Stimulated activated naive CD4-positive, alpha-beta T cell (primary cell): Measurements from ENCODE around the gene TMEM42.

Experiments used
- DNase-seq, 6 experiments: peaks; one replicate each; lab custom pipeline; 2025; lab: John Stamatoyannopoulos, UW

Gene TMEM42

GRCh38 chr3:44874308-44874707, 12.6 kb downstream of the TMEM42 start, which contains the start of gene TGM4:
Gene TGM4 (plus strand): TSS chr3:44874608. CDS start chr3:44874679, 71 bp downstream.
- DNase-seq, result no peak

- DNase-seq, result no peak
These were observed 13.9 kb downstream of the TMEM42 start for GRCh38 chr3:44875596-44875995.

DNA sequence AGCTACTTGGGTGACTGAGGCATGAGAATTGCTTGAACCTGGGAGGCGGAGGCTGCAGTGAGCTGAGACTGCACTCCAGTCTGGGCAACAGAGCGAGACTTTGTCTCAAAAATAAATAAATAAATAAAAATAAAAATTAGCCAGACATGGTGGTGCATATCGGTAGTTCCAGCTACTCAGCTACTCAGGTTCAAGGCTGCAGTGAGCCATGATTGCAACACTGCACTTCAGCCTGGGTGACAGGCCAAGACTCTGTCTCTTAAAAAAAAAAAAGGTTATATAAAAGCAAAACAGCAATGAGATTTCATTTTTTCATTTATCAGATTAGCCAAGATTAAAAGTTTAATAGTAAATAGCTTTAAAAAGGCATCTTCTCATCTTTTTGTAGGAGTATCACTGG, 15.6 kb downstream of the TMEM42 start:
- no peak for DNase-seq

GRCh38 chr3:44880284-44880683, 18.6 kb downstream of the TMEM42 start:
- no peak for DNase-seq

DNA sequence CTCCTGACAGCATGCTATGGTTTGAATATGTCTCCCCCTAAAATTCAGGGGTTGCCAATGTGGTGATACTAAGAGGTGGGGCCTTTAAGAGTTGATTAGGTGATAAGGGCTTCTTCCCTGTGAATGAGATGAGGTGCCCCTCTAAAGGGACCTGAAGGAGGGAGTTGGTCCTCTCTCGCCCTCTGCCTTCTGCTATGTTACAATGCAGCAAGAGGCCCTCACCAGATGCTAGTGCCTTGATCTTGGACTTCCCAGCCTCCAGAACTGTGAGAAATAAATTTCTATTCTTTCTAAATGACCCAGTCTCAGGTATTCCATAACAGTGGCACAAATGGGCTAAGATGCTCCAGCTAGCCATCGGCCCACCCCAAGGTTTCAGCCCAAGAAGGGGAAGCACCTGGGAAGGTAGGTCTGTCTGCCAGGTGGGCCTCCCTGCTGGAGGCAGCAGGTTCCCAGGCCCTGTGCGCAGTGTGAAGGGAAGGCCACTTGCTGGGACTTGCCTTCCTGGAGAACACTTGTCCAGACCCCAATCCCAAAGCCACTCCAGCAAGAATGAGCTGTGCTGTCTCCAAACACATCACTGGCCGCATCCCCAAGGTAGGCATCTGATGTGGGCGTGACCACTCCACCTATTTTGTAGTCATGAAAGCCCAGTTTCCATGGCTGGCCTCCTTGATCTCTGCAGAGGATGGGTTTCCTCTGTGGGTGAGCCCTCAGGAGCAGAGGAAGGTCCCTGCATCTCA, 21.7 kb downstream of the TMEM42 start:
- no peak for DNase-seq

- no peak for DNase-seq
These were observed 22.3 kb downstream of the TMEM42 start for GRCh38 chr3:44883999-44884431.

DNA sequence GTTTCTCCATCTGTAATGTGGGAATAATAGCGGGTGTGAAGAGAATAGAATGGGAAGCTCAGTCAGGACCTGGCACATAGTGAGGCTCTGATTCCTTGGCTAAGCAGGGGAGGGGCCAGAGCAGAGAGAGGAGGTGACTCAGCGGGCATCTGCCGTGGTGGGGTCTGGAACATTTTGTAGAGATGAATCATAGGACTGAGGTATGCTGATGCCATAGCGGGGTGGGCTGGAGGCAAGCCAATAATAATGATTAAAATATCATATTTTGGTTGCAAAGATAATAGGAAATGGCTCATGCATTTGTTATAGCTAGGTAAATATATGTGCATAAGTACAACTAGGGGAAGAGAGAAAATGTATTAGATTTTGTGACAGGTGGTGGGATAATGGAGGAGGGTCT, 23.9 kb downstream of the TMEM42 start:
- no peak for DNase-seq

GRCh38 chr3:44886561-44886960, 24.8 kb downstream of the TMEM42 start:
- DNase-seq, result no peak

DNA sequence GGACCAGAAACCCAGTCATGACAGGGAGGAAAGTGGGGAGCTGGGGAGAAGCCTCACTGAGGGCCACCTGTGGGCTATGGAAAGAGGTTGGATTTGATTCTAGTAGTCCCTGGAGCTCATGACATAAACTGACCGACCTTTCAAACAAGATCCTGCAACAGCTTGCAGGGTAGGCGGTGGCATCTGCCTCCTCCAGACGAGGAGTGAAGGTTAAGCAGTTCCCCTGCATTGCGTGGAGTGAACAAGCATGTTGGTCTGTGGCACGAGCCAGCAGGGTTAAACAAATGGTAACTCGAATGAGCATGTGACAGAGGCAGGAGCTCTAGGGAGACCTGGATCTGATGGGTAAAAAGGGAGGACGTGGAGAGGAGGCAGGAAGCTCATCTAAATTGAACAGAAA, 25.4 kb downstream of the TMEM42 start:
- no peak for DNase-seq

DNA sequence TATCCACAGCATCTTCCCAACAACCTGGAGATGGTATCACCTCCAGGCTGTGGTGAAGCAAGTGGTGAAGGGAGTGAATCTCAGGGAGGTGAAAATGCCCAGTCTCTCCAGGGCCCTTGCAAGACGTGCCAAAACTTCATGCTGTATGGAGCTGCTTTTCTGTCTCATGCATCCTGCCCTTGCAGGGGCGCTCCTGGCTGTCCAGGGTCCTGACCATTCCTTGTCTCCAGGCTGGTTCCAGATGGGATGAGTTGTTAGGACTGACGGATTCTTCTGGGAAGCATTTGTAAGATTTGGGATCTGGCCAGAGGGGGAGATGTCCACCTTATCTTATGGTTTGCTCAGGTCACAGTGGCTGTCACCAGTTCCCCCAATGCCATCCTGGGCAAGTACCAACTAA, 28.5 kb downstream of the TMEM42 start:
- no peak for DNase-seq

GRCh38 chr3:44890852-44891251, 29.1 kb downstream of the TMEM42 start:
- no peak for DNase-seq

DNA sequence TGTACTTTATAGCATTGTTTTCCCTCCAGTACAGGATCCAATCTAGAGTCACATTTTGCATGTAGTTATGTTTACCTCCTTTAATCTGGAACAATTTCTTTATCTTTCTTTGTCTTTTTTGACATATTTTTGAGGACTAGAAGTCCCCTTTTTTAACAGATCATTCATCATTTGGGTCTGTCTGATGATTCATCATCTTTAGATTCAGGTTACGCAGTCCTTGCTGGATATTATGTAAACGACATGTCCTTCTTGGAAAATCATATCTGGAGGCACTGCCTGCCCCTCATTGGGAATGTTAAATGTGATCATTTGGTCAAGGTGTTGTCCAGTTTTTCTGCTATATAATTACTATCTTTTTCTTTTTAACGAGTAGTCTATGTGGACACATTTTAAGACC, 31.0 kb downstream of the TMEM42 start:
- DNase-seq, result no peak

DNA sequence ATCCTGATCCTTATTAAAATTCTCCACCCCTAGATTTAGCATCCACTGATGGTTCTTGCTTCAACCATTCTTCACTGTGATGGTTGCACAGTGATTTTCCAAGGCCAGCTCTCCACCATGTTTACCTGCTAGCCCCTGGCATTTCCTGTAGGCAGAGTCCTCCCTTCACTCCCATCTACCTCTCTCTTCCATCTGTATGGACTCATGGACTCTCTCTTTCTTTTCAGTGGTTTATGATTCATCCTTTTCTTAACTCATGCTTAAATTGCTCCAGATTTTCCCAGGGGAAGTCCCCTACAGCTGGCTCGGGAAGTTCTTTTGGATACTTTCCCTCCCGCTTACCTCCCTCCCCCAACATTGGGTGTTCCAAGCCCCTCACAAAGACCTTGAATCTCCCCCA, 31.4 kb downstream of the TMEM42 start:
- no peak for DNase-seq

- no peak for DNase-seq
These were observed 32.8 kb downstream of the TMEM42 start for GRCh38 chr3:44894485-44894884.

DNA sequence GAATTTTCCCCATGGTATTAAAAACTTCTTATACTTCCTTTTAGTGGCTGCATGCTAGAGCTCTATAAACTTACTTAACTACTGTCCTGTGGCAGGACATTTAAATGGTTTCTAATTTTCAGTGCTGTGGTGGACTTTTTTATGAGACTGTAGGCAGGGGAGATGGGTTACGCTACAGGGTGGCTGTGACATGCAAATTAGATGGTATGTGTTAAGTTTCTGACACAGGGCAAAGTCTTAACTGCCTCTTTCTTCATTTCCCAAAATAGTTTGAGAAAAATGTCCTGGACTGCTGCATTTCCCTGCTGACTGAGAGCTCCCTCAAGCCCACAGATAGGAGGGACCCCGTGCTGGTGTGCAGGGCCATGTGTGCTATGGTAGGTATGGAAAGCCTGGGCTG, 34.7 kb downstream of the TMEM42 start:
- DNase-seq, result no peak

GRCh38 chr3:44899683-44900367, 38.1 kb downstream of the TMEM42 start:
- DNase-seq, result no peak

GRCh38 chr3:44902628-44903027, 40.9 kb downstream of the TMEM42 start:
- no peak for DNase-seq

- no peak for DNase-seq
These were observed 41.6 kb downstream of the TMEM42 start for GRCh38 chr3:44903314-44903713.

DNA sequence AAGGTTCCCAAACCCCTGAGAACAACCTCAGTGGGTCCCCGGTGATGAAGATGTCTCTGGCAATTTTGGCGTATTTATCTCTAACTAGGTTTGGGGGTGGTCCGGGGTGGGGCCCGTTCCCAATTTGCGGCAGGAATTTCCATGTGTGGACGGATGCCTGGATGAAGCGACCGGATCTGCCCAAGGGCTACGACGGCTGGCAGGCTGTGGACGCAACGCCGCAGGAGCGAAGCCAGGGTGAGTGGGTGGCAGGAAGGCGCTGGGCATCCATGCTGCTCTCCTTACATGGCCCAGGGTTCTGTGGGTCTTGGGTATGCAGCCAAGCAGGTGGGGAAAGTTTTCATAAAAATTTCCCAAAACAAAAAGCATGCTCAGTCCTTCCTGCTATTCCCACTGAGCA, 42.0 kb downstream of the TMEM42 start:
- DNase-seq, result no peak

GRCh38 chr3:44905446-44906157, 43.9 kb downstream of the TMEM42 start:
- no peak for DNase-seq

DNA sequence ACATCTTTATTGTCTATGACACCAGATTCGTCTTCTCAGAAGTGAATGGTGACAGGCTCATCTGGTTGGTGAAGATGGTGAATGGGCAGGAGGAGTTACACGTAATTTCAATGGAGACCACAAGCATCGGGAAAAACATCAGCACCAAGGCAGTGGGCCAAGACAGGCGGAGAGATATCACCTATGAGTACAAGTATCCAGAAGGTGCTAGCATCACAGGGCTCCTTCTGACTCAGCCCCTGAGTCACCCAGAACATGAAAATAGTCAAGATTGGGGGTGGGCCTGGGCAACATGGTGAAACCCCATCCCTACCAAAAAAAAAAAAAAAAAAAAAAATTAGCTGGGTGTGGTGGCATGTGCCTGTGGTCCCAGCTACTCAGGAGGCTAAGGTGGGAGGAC, 45.3 kb downstream of the TMEM42 start:
- DNase-seq, result no peak

DNA sequence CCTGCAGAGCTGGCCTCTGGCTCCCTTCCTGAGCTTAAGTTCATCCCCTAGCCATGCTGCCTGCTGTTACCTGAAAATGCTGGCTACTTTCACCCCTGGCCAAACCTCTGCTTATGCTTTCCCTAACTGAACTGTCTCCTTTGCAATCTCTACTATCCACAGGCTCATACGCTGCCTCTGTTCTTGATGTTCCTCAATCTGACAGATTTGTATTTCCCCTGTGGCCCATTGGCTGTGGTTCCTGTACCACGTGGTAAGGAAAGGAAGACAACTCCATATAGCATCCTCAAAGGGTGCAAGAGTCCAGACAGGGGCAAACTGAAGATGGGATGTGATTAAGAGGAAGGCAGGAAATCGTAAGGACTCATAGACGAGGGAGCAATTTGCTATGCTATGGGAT, 45.9 kb downstream of the TMEM42 start:
- DNase-seq, result no peak

- DNase-seq, result no peak
These were observed 47.4 kb downstream of the TMEM42 start for GRCh38 chr3:44909063-44909462.
